ENCODE results near the gene TESK2. TPM values are rescaled to one million over a fixed set of nuclear protein-coding genes. Genes with fewer than 3 reads are reported as not detected.

TESK2 gene
- total and polyA plus RNA-seq, 2 of the 13 experiments (the other 11 are each of a cell fraction or from before 2014, with no cell fraction given), result 5.5 to 9.6 TPM

GRCh38 chr1:45521413-45522323 is 30.7 kb upstream of the TESK2 start, which contains the start of gene PRDX1 (continued):
- TF ChIP-seq HINFP (CRISPR knock-in tag; IDR thresholded peaks at IDR 0.05; ENCODE audit: low read depth), result peak; percentile 87; the same call in 1 of the 2 replicates
- no peak; the same call in 1 of the 2 replicates for TF ChIP-seq RFX5 (IDR thresholded peaks at IDR 0.05; ENCODE audit: low read depth, low read length)
- peak; percentile 30; the same call in 1 of the 2 replicates for TF ChIP-seq ZNF513 (CRISPR knock-in tag; conservative IDR thresholded peaks at IDR 0.05)
- peak; percentile 78; the same call in 1 of the 2 replicates for TF ChIP-seq RELA (CRISPR knock-in tag; IDR thresholded peaks at IDR 0.05)
- TF ChIP-seq ZNF670 (CRISPR knock-in tag; IDR thresholded peaks at IDR 0.05; ENCODE audit: borderline replicate concordance), result peak; percentile 50; the same call in 1 of the 2 replicates
- peak; percentile 96 for TF ChIP-seq KMT2A (CRISPR knock-in tag; IDR thresholded peaks at IDR 0.05)
- peak; percentile 85 for TF ChIP-seq FOXA3 (CRISPR knock-in tag; IDR thresholded peaks at IDR 0.05)
- TF ChIP-seq KAT8 (CRISPR knock-in tag; IDR thresholded peaks at IDR 0.05), result peak; percentile 90
- peak; percentile 86 for TF ChIP-seq PITX1 (CRISPR knock-in tag; IDR thresholded peaks at IDR 0.05)
- no peak for TF ChIP-seq PRMT3 (CRISPR knock-in tag; IDR thresholded peaks at IDR 0.05; ENCODE audit: borderline replicate concordance, low read depth)
- TF ChIP-seq ZNF18 (CRISPR knock-in tag; IDR thresholded peaks at IDR 0.05; ENCODE audit: insufficient replicate concordance), result peak; percentile 78
- peak; percentile 83; the same call in 1 of the 2 replicates for TF ChIP-seq CBFB (CRISPR knock-in tag; IDR thresholded peaks at IDR 0.05)
- no peak for TF ChIP-seq SRSF9 (IDR thresholded peaks at IDR 0.05; ENCODE audit: borderline replicate concordance, insufficient read depth, low read depth, low read length, poor library complexity, severe bottlenecking)
- TF ChIP-seq ZBTB14 (CRISPR knock-in tag; IDR thresholded peaks at IDR 0.05), result peak; percentile 46; the same call in 1 of the 2 replicates
- peak; percentile 89; the same call in 1 of the 2 replicates for TF ChIP-seq ZBTB3 (CRISPR knock-in tag; IDR thresholded peaks at IDR 0.05; ENCODE audit: borderline replicate concordance, low read depth)
- TF ChIP-seq MATR3 (CRISPR knock-in tag; IDR thresholded peaks at IDR 0.05), result no peak
- TF ChIP-seq SIX1 (CRISPR knock-in tag; IDR thresholded peaks at IDR 0.05; ENCODE audit: borderline replicate concordance), result peak; percentile 67; the same call in 1 of the 2 replicates
- TF ChIP-seq ZNF317 (CRISPR knock-in tag; IDR thresholded peaks at IDR 0.05), result peak; percentile 83; the same call in 1 of the 2 replicates
- no peak for TF ChIP-seq SSRP1 (CRISPR knock-in tag; IDR thresholded peaks at IDR 0.05)
- TF ChIP-seq GLMP (CRISPR knock-in tag; IDR thresholded peaks at IDR 0.05; ENCODE audit: borderline replicate concordance), result no peak
- TF ChIP-seq ZKSCAN5 (CRISPR knock-in tag; IDR thresholded peaks at IDR 0.05), result 0 out of 2 replicates have a peak, but pooled peaks have one; percentile 16
- TF ChIP-seq ZNF263 (CRISPR knock-in tag; IDR thresholded peaks at IDR 0.05), result peak; percentile 37; the same call in 1 of the 2 replicates
